SK-N-SH (cell line): ENCODE data around the gene CEP250. TPM values are rescaled to one million over a fixed set of nuclear protein-coding genes. Genes with fewer than 3 reads are reported as not detected.

Source experiments
- CTCF ChIA-PET: fragments of 300-600, 350-600 bp; formaldehyde crosslinking; extraction: SDS; loops from one replicate; lab custom pipeline; 2021; lab: Yijun Ruan, JAX
- POLR2A ChIA-PET: fragments of 350-600 bp; sonication (Branson Sonifier 250); formaldehyde crosslinking; extraction: SDS; loops from one replicate; lab custom pipeline; 2020; ENCODE audit warnings: antibody characterized with exemption, inconsistent platforms; lab: Yijun Ruan, JAX
- DNase-seq: peaks from one replicate; pipeline ENCODE4 v3.0.0; 2012
- H2AFZ ChIP-seq: fragments of 200-600 bp; sonication (generic); 2 replicates; pipeline ENCODE4 v1.8.1; 2016; ENCODE audit warnings: antibody characterized with exemption, mild to moderate bottlenecking, low read depth
- H3F3A ChIP-seq: fragments of 200-600 bp; sonication (generic); replicated peaks from 2 replicates; pipeline ENCODE3; 2016; ENCODE audit warnings: antibody characterized with exemption, mild to moderate bottlenecking; ENCODE audit not compliant: insufficient read depth
- H3K27ac ChIP-seq, 2 experiments: fragments of 200-500 bp in 1 of 2; fragments of 200-600 bp in 1 of 2; sonication (Bioruptor generic) in 1 of 2; sonication (generic), shearing (Covaris generic) in 1 of 2; 2 replicates each; pipeline versions ENCODE4 v1.5.1 to v1.6.1; 2014 to 2016; ENCODE audit warnings: low read depth in 2 of 2, inconsistent platforms in 1 of 2, low read length in 1 of 2, mild to moderate bottlenecking in 1 of 2, mixed read lengths in 1 of 2
- H3K27me3 ChIP-seq: fragments of 200-600 bp; sonication (generic), shearing (Covaris generic); 2 replicates; pipeline ENCODE4 v1.6.1; 2016; ENCODE audit warnings: mixed run types; ENCODE audit not compliant: insufficient read depth
- H3K36me3 ChIP-seq, 2 experiments: fragments of 200-500 bp in 1 of 2; fragments of 200-600 bp in 1 of 2; sonication (Bioruptor generic) in 1 of 2; sonication (generic) in 1 of 2; replicated peaks in 1 of 2; 2 replicates each; pipeline versions ENCODE3 to v1.5.1; 2014 to 2016; ENCODE audit warnings: low read length in 1 of 2, mild to moderate bottlenecking in 1 of 2; ENCODE audit not compliant: insufficient read depth in 2 of 2, control insufficient read depth in 1 of 2
- H3K4me1 ChIP-seq, 2 experiments: fragments of 200-500 bp in 1 of 2; fragments of 200-600 bp in 1 of 2; sonication (Bioruptor generic) in 1 of 2; sonication (generic), shearing (Covaris generic) in 1 of 2; 2 replicates each; pipeline versions ENCODE4 v1.5.1 to v1.6.1; 2014 to 2016; ENCODE audit warnings: low read depth in 1 of 2, low read length in 1 of 2, mixed run types in 1 of 2; ENCODE audit not compliant: insufficient read depth in 2 of 2, control insufficient read depth in 1 of 2
- H3K4me2 ChIP-seq: fragments of 200-600 bp; sonication (generic), shearing (Covaris generic); 2 replicates; pipeline ENCODE4 v1.6.1; 2017; ENCODE audit warnings: mixed run types
- H3K4me3 ChIP-seq, 2 experiments: fragments of 200-500 bp in 1 of 2; fragments of 200-600 bp in 1 of 2; sonication (Bioruptor generic) in 1 of 2; sonication (generic), shearing (Covaris generic) in 1 of 2; 2 replicates each; pipeline versions ENCODE4 v1.5.1 to v1.8.1; 2014 to 2016; ENCODE audit warnings: low read depth in 2 of 2, inconsistent platforms in 1 of 2, low read length in 1 of 2, mild to moderate bottlenecking in 1 of 2, mixed read lengths in 1 of 2, moderate library complexity in 1 of 2
- H3K79me2 ChIP-seq: fragments of 200-600 bp; sonication (generic); 2 replicates; pipeline ENCODE4 v1.8.1; 2017; ENCODE audit warnings: mild to moderate bottlenecking; ENCODE audit not compliant: insufficient read depth
- H3K9ac ChIP-seq: fragments of 200-600 bp; sonication (generic); 2 replicates; pipeline ENCODE4 v1.6.1; 2017; ENCODE audit warnings: mixed run types
- H3K9me2 ChIP-seq: fragments of 200-600 bp; sonication (generic); 2 replicates; pipeline ENCODE4 v1.6.1; 2017; ENCODE audit warnings: mixed run types
- H3K9me3 ChIP-seq: fragments of 200-600 bp; sonication (generic); 2 replicates; pipeline ENCODE4 v1.6.1; 2017; ENCODE audit warnings: mixed run types, mild to moderate bottlenecking, moderate library complexity
- H4K20me1 ChIP-seq: fragments of 200-600 bp; sonication (generic); 2 replicates; pipeline ENCODE4 v1.6.1; 2017; ENCODE audit warnings: mild to moderate bottlenecking, mixed run types; ENCODE audit not compliant: insufficient read depth
- ELF1 ChIP-seq: IDR thresholded peaks from 2 replicates; pipeline ENCODE4 v1.4.0; 2012
- EP300 ChIP-seq, 2 experiments: IDR thresholded peaks; 2 replicates each; pipeline versions ENCODE4 v1.4.0 to v1.6.1; 2012; ENCODE audit warnings: borderline replicate concordance in 1 of 2, low read depth in 1 of 2, low read length in 1 of 2
- EZH2phosphoT487 ChIP-seq: fragments of 200-600 bp; sonication (generic); IDR thresholded peaks from 2 replicates; pipeline ENCODE4 v1.6.1; 2017; ENCODE audit warnings: low read depth, mixed run types, mild to moderate bottlenecking, antibody characterized with exemption, moderate library complexity, borderline replicate concordance
- FOSL2 ChIP-seq: IDR thresholded peaks from 2 replicates; pipeline ENCODE4 v1.4.0; 2012; ENCODE audit warnings: low read depth, mild to moderate bottlenecking, moderate library complexity, borderline replicate concordance
- FOXJ3 ChIP-seq: sonication (generic); formaldehyde crosslinking; IDR thresholded peaks from 2 replicates; pipeline ENCODE4 v1.5.1; 2020; ENCODE audit warnings: mild to moderate bottlenecking, missing genetic modification reagents
- GABPA ChIP-seq: IDR thresholded peaks from 2 replicates; pipeline ENCODE4 v1.4.0; 2012; ENCODE audit warnings: low read depth, mild to moderate bottlenecking
- GATA2 ChIP-seq: sonication (generic); formaldehyde crosslinking; IDR thresholded peaks from 2 replicates; pipeline ENCODE4 v1.5.0; 2020; ENCODE audit warnings: mild to moderate bottlenecking, missing genetic modification reagents
- JUND ChIP-seq: IDR thresholded peaks from 2 replicates; pipeline ENCODE4 v1.4.0; 2012
- MXI1 ChIP-seq: IDR thresholded peaks from 2 replicates; pipeline ENCODE4 v1.6.1; 2012; ENCODE audit warnings: mild to moderate bottlenecking, low read depth, low read length, improper control_type of control experiment
- NFIC ChIP-seq: IDR thresholded peaks from 2 replicates; pipeline ENCODE4 v1.4.0; 2012; ENCODE audit warnings: borderline replicate concordance
- NRF1 ChIP-seq: IDR thresholded peaks from 2 replicates; pipeline ENCODE4 v1.6.1; 2012; ENCODE audit warnings: low read depth, mild to moderate bottlenecking, low read length
- RAD21 ChIP-seq: IDR thresholded peaks from 2 replicates; pipeline ENCODE4 v1.6.1; 2012; ENCODE audit warnings: mild to moderate bottlenecking, low read length
- RCOR1 ChIP-seq: fragments of 150-350 bp; IDR thresholded peaks from 2 replicates; pipeline ENCODE4 v1.6.1; 2017; ENCODE audit warnings: antibody characterized with exemption, low read length
- REST ChIP-seq: IDR thresholded peaks from 2 replicates; pipeline ENCODE4 v1.6.1; 2012; ENCODE audit warnings: mild to moderate bottlenecking, low read depth, low read length, moderate library complexity
- SMC3 ChIP-seq: IDR thresholded peaks from 2 replicates; pipeline ENCODE4 v1.6.1; 2012; ENCODE audit warnings: low read depth, low read length, improper control_type of control experiment
- TEAD4 ChIP-seq: IDR thresholded peaks from 2 replicates; pipeline ENCODE4 v1.4.0; 2012; ENCODE audit warnings: mild to moderate bottlenecking, borderline replicate concordance; ENCODE audit not compliant: insufficient read depth
- USF1 ChIP-seq: IDR thresholded peaks from 2 replicates; pipeline ENCODE4 v1.4.0; 2012; ENCODE audit warnings: low read depth, borderline replicate concordance
- USF2 ChIP-seq: fragments of 150-350 bp; IDR thresholded peaks from 2 replicates; pipeline ENCODE4 v1.6.1; 2017; ENCODE audit warnings: antibody characterized with exemption, low read length, low read depth, borderline replicate concordance
- YY1 ChIP-seq: IDR thresholded peaks from 2 replicates; pipeline ENCODE4 v1.4.0; 2012; ENCODE audit warnings: low read depth, mild to moderate bottlenecking
- WGBS: methylation state at CpG from one replicate; pipeline ENCODE4 v1.1.6; 2017; ENCODE audit warnings: low lambda C conversion rate; 5-methylcytosine and 5-hydroxymethylcytosine counted together
- polyA plus RNA-seq, 3 experiments: library from polyadenylated mRNA; depleted of rRNA; stranded (reverse); fragments of >200 nt; gene quantifications; 2 replicates each; pipeline ENCODE4 v1.2.3, GENCODE V29; 2012
- TF ChIP-seq, protein P1 (sequence below): IDR thresholded peaks from 2 replicates; pipeline ENCODE4 v1.4.0; 2012; ENCODE audit warnings: low read depth, borderline replicate concordance

The CEP250 gene
- polyA plus RNA-seq, 1 of the 3 experiments (the other 2 are of a cell fraction) = 13.3 TPM

DNA sequence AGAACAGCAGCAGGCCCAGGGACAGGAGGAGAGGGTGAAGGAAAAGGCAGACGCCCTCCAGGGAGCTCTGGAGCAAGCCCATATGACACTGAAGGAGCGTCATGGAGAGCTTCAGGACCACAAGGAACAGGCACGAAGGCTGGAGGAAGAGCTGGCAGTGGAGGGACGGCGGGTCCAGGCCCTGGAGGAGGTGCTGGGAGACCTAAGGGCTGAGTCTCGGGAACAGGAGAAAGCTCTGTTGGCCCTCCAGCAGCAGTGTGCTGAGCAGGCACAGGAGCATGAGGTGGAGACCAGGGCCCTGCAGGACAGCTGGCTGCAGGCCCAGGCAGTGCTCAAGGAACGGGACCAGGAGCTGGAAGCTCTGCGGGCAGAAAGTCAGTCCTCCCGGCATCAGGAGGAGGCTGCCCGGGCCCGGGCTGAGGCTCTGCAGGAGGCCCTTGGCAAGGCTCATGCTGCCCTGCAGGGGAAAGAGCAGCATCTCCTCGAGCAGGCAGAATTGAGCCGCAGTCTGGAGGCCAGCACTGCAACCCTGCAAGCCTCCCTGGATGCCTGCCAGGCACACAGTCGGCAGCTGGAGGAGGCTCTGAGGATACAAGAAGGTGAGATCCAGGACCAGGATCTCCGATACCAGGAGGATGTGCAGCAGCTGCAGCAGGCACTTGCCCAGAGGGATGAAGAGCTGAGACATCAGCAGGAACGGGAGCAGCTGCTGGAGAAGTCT, 48.6 kb downstream of the CEP250 start:
- Histone ChIP-seq H3K9me3 (no peaks in the 10 kb centered on the region), H3K79me2 (no peaks in the 10 kb centered on the region), H3F3A (no peaks in the 10 kb centered on the region), H3K27ac (no peak overlapping the region; a peak in 1 of 4 replicates), H2AFZ (no peak overlapping the region), H3K9ac (no peak overlapping the region), H3K27me3 (no peaks in the 10 kb centered on the region), H3K9me2 (no peaks in the 10 kb centered on the region), H4K20me1 (no peaks in the 10 kb centered on the region), H3K4me3 (no peak overlapping the region), H3K4me2 (no peak overlapping the region), H3K36me3 (peaks cover 17 to 70% of the 10 kb centered on the region in 2 experiments), H3K4me1 (peaks cover 0 to 2% of the 10 kb centered on the region in 2 experiments; a peak in 1 of 4 replicates)
- no peak for TF ChIP-seq YY1
- DNase-seq = no peak
- POLR2A ChIA-PET = interaction anchor here (1.3 to 1.6 kb wide), 2 partner anchors 12 to 49 kb away, joined by 4 to 9 read pairs; partner anchors contain the start of gene CEP250
- 91% methylated on average over 8 of the region's 16 CpGs for WGBS
- CTCF ChIA-PET = interaction anchor here (1.8 to 1.9 kb wide), 2 partner anchors 8 to 40 kb away, joined by 5 to 8 read pairs; no protein-coding TSS in a partner anchor

GRCh38 chr20:35504751-35505150, 49.4 kb downstream of the CEP250 start:
- H3K4me2 ChIP-seq = no peak overlapping the region
- no peaks in the 10 kb centered on the region for H3K79me2 ChIP-seq
- no peaks in the 10 kb centered on the region for H3K9me2 ChIP-seq
- peaks cover 0 to 2% of the 10 kb centered on the region in 2 experiments; a peak in 1 of 4 replicates for H3K4me1 ChIP-seq
- POLR2A ChIA-PET = interaction anchor here (1.6 kb wide), 1 partner anchor 13 kb away, joined by 4 read pairs; no protein-coding TSS in a partner anchor
- H3K9me3 ChIP-seq = no peaks in the 10 kb centered on the region
- DNase-seq = no peak
- H3K27me3 ChIP-seq = no peaks in the 10 kb centered on the region
- no peaks in the 10 kb centered on the region for H3F3A ChIP-seq
- peaks cover 10 to 72% of the 10 kb centered on the region in 2 experiments for H3K36me3 ChIP-seq
- no peak overlapping the region; a peak in 1 of 4 replicates for H3K27ac ChIP-seq
- CTCF ChIA-PET = interaction anchor here (1.4 to 1.9 kb wide), 2 partner anchors 10 to 41 kb away, joined by 3 to 8 read pairs; no protein-coding TSS in a partner anchor
- no peak overlapping the region for H2AFZ ChIP-seq
- TF ChIP-seq NFIC (no peak), MXI1 (no peak), GABPA (no peak), REST (no peak), RCOR1 (no peak), EZH2phosphoT487 (no peak), NRF1 (no peak), FOXJ3 (CRISPR knock-in tag) (no peak), RAD21 (no peak), YY1 (no peak), SMC3 (no peak), JUND (no peak), USF1 (no peak), USF2 (no peak), GATA2 (no peak), TEAD4 (no peak), FOSL2 (no peak), ELF1 (no peak), EP300 (IDR thresholded peaks at IDR 0.05; ENCODE audit: borderline replicate concordance in 1 of 2, low read depth in 1 of 2, low read length in 1 of 2) (no peak)
- TF ChIP-seq, protein P1, sequence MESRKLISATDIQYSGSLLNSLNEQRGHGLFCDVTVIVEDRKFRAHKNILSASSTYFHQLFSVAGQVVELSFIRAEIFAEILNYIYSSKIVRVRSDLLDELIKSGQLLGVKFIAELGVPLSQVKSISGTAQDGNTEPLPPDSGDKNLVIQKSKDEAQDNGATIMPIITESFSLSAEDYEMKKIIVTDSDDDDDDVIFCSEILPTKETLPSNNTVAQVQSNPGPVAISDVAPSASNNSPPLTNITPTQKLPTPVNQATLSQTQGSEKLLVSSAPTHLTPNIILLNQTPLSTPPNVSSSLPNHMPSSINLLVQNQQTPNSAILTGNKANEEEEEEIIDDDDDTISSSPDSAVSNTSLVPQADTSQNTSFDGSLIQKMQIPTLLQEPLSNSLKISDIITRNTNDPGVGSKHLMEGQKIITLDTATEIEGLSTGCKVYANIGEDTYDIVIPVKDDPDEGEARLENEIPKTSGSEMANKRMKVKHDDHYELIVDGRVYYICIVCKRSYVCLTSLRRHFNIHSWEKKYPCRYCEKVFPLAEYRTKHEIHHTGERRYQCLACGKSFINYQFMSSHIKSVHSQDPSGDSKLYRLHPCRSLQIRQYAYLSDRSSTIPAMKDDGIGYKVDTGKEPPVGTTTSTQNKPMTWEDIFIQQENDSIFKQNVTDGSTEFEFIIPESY = no peak
- H3K4me3 ChIP-seq = no peak overlapping the region
- no peak overlapping the region for H3K9ac ChIP-seq
- 96% methylated on average over 4 of the region's 5 CpGs for WGBS
- H4K20me1 ChIP-seq = no peaks in the 10 kb centered on the region
